ENCODE data around the gene DNAAF1. TPM values are rescaled to one million over a fixed set of nuclear protein-coding genes. Genes with fewer than 3 reads are reported as not detected.

Gene DNAAF1
- total RNA-seq, 1 donor from 2014 or later: not detected

- TF ChIP-seq, protein P1, sequence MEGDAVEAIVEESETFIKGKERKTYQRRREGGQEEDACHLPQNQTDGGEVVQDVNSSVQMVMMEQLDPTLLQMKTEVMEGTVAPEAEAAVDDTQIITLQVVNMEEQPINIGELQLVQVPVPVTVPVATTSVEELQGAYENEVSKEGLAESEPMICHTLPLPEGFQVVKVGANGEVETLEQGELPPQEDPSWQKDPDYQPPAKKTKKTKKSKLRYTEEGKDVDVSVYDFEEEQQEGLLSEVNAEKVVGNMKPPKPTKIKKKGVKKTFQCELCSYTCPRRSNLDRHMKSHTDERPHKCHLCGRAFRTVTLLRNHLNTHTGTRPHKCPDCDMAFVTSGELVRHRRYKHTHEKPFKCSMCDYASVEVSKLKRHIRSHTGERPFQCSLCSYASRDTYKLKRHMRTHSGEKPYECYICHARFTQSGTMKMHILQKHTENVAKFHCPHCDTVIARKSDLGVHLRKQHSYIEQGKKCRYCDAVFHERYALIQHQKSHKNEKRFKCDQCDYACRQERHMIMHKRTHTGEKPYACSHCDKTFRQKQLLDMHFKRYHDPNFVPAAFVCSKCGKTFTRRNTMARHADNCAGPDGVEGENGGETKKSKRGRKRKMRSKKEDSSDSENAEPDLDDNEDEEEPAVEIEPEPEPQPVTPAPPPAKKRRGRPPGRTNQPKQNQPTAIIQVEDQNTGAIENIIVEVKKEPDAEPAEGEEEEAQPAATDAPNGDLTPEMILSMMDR (IDR thresholded peaks at IDR 0.05): no peak
- Mint-ChIP-seq H3K27ac (ENCODE audit: unreplicated experiment) (no peak overlapping the region), H3K36me3 (ENCODE audit: low read depth) (no peaks in the 10 kb centered on the region), H3K4me3 (ENCODE audit: unreplicated experiment) (no peak overlapping the region), H3K27me3 (ENCODE audit: low read depth) (peaks cover 42% of the 10 kb centered on the region), H3K9me3 (ENCODE audit: low read depth) (no peaks in the 10 kb centered on the region), H3K4me1 (ENCODE audit: low read depth) (no peaks in the 10 kb centered on the region)
- DNase-seq (ENCODE audit: low spot score): no peak
Observed at GRCh38 chr16:84161801-84162200, 16.7 kb downstream of the DNAAF1 start.

DNA sequence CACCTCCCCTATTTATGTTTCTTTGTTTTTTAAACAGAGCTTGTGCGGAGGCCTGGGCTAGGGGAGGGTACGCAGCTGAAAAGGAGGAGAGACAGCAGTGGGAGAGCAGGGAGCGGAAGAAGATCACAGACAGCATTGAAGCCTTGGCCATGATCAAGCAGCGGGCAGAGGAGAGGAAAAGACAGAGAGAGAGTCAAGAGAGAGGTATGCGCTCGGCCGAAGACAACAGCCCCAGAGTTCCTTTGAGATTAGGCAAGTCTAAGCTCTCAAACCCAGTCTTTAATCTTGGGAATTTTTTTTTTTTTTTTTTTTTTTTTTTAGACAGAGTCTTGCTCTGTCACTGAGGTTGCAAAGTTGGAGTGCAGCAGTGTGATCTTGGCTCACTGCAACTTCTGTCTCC lies 20.6 kb downstream of the DNAAF1 start:
- H3K27me3 Mint-ChIP-seq (ENCODE audit: low read depth): peaks cover 37% of the 10 kb centered on the region
- TF ChIP-seq, protein P1 (IDR thresholded peaks at IDR 0.05): no peak
- H3K9me3 Mint-ChIP-seq (ENCODE audit: low read depth): no peaks in the 10 kb centered on the region
- no peak for DNase-seq (ENCODE audit: low spot score)
- H3K36me3 Mint-ChIP-seq (ENCODE audit: low read depth): no peaks in the 10 kb centered on the region
- no peak overlapping the region for H3K27ac Mint-ChIP-seq (ENCODE audit: unreplicated experiment)
- H3K4me1 Mint-ChIP-seq (ENCODE audit: low read depth): no peaks in the 10 kb centered on the region
- no peak overlapping the region for H3K4me3 Mint-ChIP-seq (ENCODE audit: unreplicated experiment)

- TF ChIP-seq, protein P1 (IDR thresholded peaks at IDR 0.05): no peak
- H3K27me3 Mint-ChIP-seq (ENCODE audit: low read depth): peaks cover 33% of the 10 kb centered on the region
- H3K4me3 Mint-ChIP-seq (ENCODE audit: unreplicated experiment): no peak overlapping the region
- no peaks in the 10 kb centered on the region for H3K36me3 Mint-ChIP-seq (ENCODE audit: low read depth)
- H3K4me1 Mint-ChIP-seq (ENCODE audit: low read depth): no peaks in the 10 kb centered on the region
- no peak for DNase-seq (ENCODE audit: low spot score)
- no peak overlapping the region for H3K27ac Mint-ChIP-seq (ENCODE audit: unreplicated experiment)
- H3K9me3 Mint-ChIP-seq (ENCODE audit: low read depth): no peaks in the 10 kb centered on the region
Observed at GRCh38 chr16:84166796-84167695, 21.9 kb downstream of the DNAAF1 start.

- TF ChIP-seq, protein P1 (IDR thresholded peaks at IDR 0.05): no peak
- H3K36me3 Mint-ChIP-seq (ENCODE audit: low read depth): no peaks in the 10 kb centered on the region
- H3K27ac Mint-ChIP-seq (ENCODE audit: unreplicated experiment): no peak overlapping the region
- DNase-seq (ENCODE audit: low spot score): no peak
- H3K9me3 Mint-ChIP-seq (ENCODE audit: low read depth): no peaks in the 10 kb centered on the region
- H3K27me3 Mint-ChIP-seq (ENCODE audit: low read depth): peaks cover 18% of the 10 kb centered on the region
- no peak overlapping the region for H3K4me3 Mint-ChIP-seq (ENCODE audit: unreplicated experiment)
- H3K4me1 Mint-ChIP-seq (ENCODE audit: low read depth): no peaks in the 10 kb centered on the region
Observed at GRCh38 chr16:84169765-84170310, 24.7 kb downstream of the DNAAF1 start.

- Mint-ChIP-seq H3K4me1 (ENCODE audit: low read depth) (peaks cover 27% of the 10 kb centered on the region), H3K36me3 (ENCODE audit: low read depth) (no peaks in the 10 kb centered on the region), H3K9me3 (ENCODE audit: low read depth) (no peaks in the 10 kb centered on the region), H3K27ac (ENCODE audit: unreplicated experiment) (no peak overlapping the region), H3K27me3 (ENCODE audit: low read depth) (peaks cover 7% of the 10 kb centered on the region), H3K4me3 (ENCODE audit: unreplicated experiment) (no peak overlapping the region)
- no peak for DNase-seq (ENCODE audit: low spot score)
- TF ChIP-seq, protein P1 (IDR thresholded peaks at IDR 0.05): no peak
Observed at GRCh38 chr16:84174396-84174795, 29.3 kb downstream of the DNAAF1 start.

Measured in chondrocyte (in vitro differentiated cells).